ENCODE results near the gene AMFR.

GRCh38 chr16:56339431-56340195 lies 85.7 kb downstream of the AMFR start:
- TF ChIP-seq, protein P1, sequence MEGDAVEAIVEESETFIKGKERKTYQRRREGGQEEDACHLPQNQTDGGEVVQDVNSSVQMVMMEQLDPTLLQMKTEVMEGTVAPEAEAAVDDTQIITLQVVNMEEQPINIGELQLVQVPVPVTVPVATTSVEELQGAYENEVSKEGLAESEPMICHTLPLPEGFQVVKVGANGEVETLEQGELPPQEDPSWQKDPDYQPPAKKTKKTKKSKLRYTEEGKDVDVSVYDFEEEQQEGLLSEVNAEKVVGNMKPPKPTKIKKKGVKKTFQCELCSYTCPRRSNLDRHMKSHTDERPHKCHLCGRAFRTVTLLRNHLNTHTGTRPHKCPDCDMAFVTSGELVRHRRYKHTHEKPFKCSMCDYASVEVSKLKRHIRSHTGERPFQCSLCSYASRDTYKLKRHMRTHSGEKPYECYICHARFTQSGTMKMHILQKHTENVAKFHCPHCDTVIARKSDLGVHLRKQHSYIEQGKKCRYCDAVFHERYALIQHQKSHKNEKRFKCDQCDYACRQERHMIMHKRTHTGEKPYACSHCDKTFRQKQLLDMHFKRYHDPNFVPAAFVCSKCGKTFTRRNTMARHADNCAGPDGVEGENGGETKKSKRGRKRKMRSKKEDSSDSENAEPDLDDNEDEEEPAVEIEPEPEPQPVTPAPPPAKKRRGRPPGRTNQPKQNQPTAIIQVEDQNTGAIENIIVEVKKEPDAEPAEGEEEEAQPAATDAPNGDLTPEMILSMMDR (conservative IDR thresholded peaks at IDR 0.05 in 1 of 2, IDR thresholded peaks at IDR 0.05 in 1 of 2; ENCODE audit: extremely low read depth in 1 of 2, insufficient read depth in 1 of 2, low read depth in 1 of 2, low read length in 2 of 2) = no peak
- TF ChIP-seq EZH2 (IDR thresholded peaks at IDR 0.05; ENCODE audit: borderline replicate concordance, low read length) = no peak
